HL-60 (cell line): Measurements from ENCODE around the gene GMEB2.

Source experiments
- GABPA ChIP-seq: IDR thresholded peaks from 2 replicates; pipeline ENCODE4 v1.6.1; 2012; ENCODE audit warnings: low read depth
- POLR2AphosphoS5 ChIP-seq: IDR thresholded peaks from 2 replicates; pipeline ENCODE4 v1.6.1; 2012; ENCODE audit warnings: low read depth
- TF ChIP-seq, protein P1 (sequence below): IDR thresholded peaks from one replicate; pipeline ENCODE4 v1.5.1; 2011; ENCODE audit warnings: low read length, control low read depth, inconsistent platforms; ENCODE audit not compliant: insufficient read depth
- TF ChIP-seq, protein P2 (sequence below): IDR thresholded peaks from 2 replicates; pipeline ENCODE4 v1.6.1; 2012; ENCODE audit warnings: low read depth; ENCODE audit not compliant: insufficient replicate concordance

DNA sequence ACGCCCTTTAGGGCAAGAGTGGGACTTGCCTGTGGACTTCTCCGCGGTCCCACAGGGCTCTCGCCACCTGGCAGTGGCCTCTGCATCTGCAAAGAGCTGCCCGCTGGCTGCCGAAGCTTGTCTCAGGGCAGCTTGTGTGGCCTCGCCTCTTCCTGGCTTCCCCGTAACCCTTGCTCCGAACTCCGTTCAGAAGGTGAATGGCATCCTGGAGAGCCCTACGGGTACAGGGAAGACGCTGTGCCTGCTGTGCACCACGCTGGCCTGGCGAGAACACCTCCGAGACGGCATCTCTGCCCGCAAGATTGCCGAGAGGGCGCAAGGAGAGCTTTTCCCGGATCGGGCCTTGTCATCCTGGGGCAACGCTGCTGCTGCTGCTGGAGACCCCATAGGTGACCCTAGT, 34.2 kb upstream of the GMEB2 start:
- TF ChIP-seq, protein P1, sequence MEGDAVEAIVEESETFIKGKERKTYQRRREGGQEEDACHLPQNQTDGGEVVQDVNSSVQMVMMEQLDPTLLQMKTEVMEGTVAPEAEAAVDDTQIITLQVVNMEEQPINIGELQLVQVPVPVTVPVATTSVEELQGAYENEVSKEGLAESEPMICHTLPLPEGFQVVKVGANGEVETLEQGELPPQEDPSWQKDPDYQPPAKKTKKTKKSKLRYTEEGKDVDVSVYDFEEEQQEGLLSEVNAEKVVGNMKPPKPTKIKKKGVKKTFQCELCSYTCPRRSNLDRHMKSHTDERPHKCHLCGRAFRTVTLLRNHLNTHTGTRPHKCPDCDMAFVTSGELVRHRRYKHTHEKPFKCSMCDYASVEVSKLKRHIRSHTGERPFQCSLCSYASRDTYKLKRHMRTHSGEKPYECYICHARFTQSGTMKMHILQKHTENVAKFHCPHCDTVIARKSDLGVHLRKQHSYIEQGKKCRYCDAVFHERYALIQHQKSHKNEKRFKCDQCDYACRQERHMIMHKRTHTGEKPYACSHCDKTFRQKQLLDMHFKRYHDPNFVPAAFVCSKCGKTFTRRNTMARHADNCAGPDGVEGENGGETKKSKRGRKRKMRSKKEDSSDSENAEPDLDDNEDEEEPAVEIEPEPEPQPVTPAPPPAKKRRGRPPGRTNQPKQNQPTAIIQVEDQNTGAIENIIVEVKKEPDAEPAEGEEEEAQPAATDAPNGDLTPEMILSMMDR, result no peak
- TF ChIP-seq, protein P2, sequence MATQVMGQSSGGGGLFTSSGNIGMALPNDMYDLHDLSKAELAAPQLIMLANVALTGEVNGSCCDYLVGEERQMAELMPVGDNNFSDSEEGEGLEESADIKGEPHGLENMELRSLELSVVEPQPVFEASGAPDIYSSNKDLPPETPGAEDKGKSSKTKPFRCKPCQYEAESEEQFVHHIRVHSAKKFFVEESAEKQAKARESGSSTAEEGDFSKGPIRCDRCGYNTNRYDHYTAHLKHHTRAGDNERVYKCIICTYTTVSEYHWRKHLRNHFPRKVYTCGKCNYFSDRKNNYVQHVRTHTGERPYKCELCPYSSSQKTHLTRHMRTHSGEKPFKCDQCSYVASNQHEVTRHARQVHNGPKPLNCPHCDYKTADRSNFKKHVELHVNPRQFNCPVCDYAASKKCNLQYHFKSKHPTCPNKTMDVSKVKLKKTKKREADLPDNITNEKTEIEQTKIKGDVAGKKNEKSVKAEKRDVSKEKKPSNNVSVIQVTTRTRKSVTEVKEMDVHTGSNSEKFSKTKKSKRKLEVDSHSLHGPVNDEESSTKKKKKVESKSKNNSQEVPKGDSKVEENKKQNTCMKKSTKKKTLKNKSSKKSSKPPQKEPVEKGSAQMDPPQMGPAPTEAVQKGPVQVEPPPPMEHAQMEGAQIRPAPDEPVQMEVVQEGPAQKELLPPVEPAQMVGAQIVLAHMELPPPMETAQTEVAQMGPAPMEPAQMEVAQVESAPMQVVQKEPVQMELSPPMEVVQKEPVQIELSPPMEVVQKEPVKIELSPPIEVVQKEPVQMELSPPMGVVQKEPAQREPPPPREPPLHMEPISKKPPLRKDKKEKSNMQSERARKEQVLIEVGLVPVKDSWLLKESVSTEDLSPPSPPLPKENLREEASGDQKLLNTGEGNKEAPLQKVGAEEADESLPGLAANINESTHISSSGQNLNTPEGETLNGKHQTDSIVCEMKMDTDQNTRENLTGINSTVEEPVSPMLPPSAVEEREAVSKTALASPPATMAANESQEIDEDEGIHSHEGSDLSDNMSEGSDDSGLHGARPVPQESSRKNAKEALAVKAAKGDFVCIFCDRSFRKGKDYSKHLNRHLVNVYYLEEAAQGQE, result no peak
- no peak for TF ChIP-seq POLR2AphosphoS5
- TF ChIP-seq GABPA, result no peak
